LNCaP clone FGC (cell line): ENCODE data around the gene DHRSX.
A peak's percentile ranks its signal among the peaks of the same experiment; 100 is the strongest.

Experiments used
- DNase-seq: peaks from one replicate; pipeline ENCODE4 v3.0.0-alpha.2; 2011; ENCODE audit warnings: low read depth
- H3K4me3 ChIP-seq: 2 replicates; pipeline ENCODE4 v1.5.1; 2011; ENCODE audit warnings: mild to moderate bottlenecking, low read depth, low read length, control low read depth
- TF ChIP-seq, protein P1 (sequence below): IDR thresholded peaks from 2 replicates; pipeline ENCODE4 v1.5.1; 2012; ENCODE audit warnings: mild to moderate bottlenecking; ENCODE audit not compliant: control insufficient read depth, insufficient read depth; ENCODE audit errors: extremely low read depth

Gene DHRSX

GRCh38 chrX:2502668-2503519, 2.1 kb upstream of the DHRSX start:
- no peak overlapping the region for H3K4me3 ChIP-seq
- TF ChIP-seq, protein P1, sequence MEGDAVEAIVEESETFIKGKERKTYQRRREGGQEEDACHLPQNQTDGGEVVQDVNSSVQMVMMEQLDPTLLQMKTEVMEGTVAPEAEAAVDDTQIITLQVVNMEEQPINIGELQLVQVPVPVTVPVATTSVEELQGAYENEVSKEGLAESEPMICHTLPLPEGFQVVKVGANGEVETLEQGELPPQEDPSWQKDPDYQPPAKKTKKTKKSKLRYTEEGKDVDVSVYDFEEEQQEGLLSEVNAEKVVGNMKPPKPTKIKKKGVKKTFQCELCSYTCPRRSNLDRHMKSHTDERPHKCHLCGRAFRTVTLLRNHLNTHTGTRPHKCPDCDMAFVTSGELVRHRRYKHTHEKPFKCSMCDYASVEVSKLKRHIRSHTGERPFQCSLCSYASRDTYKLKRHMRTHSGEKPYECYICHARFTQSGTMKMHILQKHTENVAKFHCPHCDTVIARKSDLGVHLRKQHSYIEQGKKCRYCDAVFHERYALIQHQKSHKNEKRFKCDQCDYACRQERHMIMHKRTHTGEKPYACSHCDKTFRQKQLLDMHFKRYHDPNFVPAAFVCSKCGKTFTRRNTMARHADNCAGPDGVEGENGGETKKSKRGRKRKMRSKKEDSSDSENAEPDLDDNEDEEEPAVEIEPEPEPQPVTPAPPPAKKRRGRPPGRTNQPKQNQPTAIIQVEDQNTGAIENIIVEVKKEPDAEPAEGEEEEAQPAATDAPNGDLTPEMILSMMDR = no peak
- no peak for DNase-seq

- TF ChIP-seq, protein P1 = no peak
- H3K4me3 ChIP-seq = no peak overlapping the region
- DNase-seq = no peak
Observed at GRCh38 chrX:2502120-2502667, 1.4 kb upstream of the DHRSX start.

GRCh38 chrX:2501559-2502102, 855 bp upstream of the DHRSX start:
- no peak overlapping the region for H3K4me3 ChIP-seq
- DNase-seq = no peak
- TF ChIP-seq, protein P1 = no peak

DNA sequence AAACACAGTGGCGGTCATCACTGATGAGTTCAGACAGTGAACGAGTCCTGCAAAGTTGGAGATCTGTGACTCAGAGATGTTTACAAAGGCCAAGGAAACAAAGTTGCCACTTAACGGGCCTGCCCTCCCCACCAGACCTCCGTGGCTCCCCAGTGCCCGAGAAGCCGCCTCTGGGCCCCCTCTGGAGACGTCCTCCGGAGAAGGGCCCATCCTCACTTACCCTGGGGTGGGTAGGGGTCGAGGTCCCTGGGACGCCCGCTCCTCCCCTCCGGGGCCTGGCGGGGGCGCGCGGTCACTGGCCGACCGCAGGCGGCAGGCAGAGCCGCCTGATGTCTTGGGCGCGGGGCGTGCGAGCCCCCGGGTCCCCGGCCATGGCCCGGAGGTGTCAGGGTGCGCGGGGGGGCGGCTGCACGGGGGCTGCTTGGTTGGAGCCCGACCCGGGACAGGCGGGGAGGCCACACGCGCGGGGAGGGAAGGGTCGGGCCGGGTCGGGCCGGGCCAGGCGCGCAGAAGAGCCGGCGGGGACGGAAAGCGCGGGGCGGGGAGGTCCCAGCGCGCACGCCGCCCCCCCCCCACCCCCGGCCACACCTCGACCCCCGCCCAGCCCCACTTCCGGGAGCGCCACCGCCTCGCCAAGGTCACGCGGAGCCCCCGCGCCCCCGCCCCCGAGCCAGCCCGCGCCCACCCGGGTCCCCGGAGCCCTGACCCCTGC, 529 bp downstream of the DHRSX start:
- DNase-seq = no peak
- TF ChIP-seq, protein P1 = peak; percentile 24
- H3K4me3 ChIP-seq = peak overlapping the region; percentile 79

DNA sequence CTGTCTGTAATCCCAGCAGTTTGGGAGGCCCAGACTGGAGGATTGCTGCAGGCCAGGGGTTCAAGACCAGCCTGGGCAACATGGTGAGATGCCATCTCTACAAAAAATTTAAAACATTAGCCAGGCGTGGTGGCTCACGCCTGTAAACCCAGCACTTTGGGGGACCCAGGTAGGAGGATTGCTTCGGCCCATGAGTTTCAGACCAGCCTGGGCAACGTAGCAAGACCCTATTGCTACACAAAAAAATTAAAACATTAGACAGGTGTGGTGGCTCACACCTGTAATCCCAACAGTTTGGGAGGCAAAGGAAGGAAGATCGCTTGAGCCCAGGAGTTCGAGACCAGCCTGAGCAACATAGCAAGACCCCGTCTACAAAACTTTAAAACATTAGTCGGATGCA, 1.3 kb downstream of the DHRSX start:
- H3K4me3 ChIP-seq = peak overlapping the region; percentile 79
- TF ChIP-seq, protein P1 = no peak
- DNase-seq = no peak

DNA sequence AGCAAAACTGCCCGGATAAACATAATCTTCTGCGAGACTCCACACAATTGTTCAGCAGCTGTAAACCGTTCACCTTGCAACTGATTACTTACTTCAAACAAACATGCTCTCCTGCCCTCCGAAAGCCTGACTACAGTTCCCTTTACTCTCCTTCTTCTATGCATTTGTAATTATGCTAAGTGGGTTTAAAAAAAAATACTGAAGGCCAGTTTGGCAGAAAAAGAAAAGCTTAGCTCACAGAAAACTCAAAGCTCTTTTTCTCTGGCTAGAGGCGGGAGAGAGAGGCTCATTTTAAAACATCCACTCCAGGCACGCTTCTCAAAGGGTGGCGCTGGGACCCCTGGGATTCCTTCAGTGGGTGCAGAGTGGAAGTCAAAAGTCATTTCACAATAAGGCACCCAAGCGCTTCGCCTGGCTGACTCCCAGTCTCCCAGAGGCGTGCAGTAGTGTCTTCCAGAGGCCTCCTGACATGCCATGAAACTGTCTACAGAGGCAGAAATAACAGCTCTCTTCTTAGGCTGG, 1.9 kb downstream of the DHRSX start:
- no peak for DNase-seq
- H3K4me3 ChIP-seq = peak overlapping the region; percentile 79
- TF ChIP-seq, protein P1 = no peak
